Measurements from ENCODE around the gene WDFY2.

The WDFY2 gene

DNA sequence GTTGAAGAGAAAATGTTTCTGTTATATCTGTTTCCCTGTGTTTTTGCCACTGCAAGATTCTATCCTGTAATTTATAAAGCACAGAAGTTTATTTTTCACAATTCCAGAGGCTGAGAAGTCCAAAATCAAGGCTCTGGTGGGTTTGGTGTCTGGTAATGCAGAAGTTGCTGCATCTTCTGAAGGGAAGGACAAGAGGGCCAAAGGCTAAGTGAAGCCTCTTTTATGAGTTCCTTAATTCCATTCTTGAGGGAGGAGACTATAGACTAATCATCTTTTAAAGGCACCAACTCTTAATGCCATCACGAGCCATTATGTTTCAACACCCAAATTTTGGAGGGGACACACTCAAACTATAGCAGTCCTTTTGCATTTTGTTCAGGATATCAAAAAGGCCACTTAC lies 34.1 kb upstream of the WDFY2 start:
- no peak overlapping the region for H3K9ac ChIP-seq (ENCODE audit: low read length)
- no peaks in the 10 kb centered on the region for H3K4me1 ChIP-seq (ENCODE audit: control insufficient read depth, low read depth, low read length)
- no peak overlapping the region for H3K27ac ChIP-seq (ENCODE audit: low read length)

DNA sequence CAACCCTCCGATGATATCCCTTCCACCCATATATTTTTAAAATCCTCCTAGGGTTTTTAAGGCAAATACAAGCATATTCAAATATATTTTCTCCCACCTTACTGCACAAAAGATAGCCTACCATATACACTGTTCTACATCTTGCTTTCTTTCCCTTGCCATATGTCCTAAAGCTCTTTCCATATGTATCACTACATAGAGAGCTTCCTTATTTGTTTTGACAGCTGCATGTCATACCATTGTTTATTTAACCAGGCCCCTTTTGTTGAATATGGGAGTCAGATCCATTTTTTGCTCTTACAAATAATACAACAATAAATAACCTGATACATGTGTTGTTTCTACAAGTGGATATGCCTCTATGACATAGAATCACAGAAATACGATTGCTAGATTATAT lies 32.8 kb upstream of the WDFY2 start:
- Histone ChIP-seq H3K4me1 (ENCODE audit: control insufficient read depth, low read depth, low read length) (no peaks in the 10 kb centered on the region), H3K4me3 (ENCODE audit: low read length) (no peak overlapping the region), H3K36me3 (ENCODE audit: control insufficient read depth, low read depth, low read length) (no peaks in the 10 kb centered on the region), H3K9ac (ENCODE audit: low read length) (no peak overlapping the region), H3K27me3 (ENCODE audit: control insufficient read depth, insufficient read depth, low read length) (no peaks in the 10 kb centered on the region), H3K9me3 (ENCODE audit: control insufficient read depth, low read depth, low read length) (no peaks in the 10 kb centered on the region), H3K27ac (ENCODE audit: low read length) (no peak overlapping the region)

More for the DNA sequence above, 34.1 kb upstream of the WDFY2 start:
- Histone ChIP-seq H3K27me3 (ENCODE audit: control insufficient read depth, insufficient read depth, low read length) (no peaks in the 10 kb centered on the region), H3K4me3 (ENCODE audit: low read length) (no peak overlapping the region), H3K9me3 (ENCODE audit: control insufficient read depth, low read depth, low read length) (no peaks in the 10 kb centered on the region), H3K36me3 (ENCODE audit: control insufficient read depth, low read depth, low read length) (no peaks in the 10 kb centered on the region)

DNA sequence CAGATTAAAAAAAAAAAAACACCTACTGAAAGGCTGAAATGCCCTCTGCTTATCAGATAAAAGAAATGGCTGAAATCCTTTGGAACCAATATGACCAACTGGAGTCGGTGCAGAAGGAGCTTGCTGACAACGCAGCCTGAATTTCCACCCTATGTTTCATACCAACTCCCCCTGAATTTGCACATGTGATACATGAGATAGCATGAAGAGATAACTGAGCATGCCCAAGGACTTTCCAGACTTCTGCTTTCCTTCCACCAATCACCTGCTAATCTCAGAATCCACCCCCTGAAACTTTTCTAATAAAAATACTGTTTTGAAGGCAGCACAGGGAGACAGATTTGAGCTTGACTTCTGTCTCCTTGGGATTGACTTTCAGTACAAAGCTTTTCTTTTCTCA lies 32.2 kb upstream of the WDFY2 start:
- Histone ChIP-seq H3K36me3 (ENCODE audit: control insufficient read depth, low read depth, low read length) (no peaks in the 10 kb centered on the region), H3K4me1 (ENCODE audit: control insufficient read depth, low read depth, low read length) (no peaks in the 10 kb centered on the region), H3K4me3 (ENCODE audit: low read length) (no peak overlapping the region), H3K9ac (ENCODE audit: low read length) (no peak overlapping the region), H3K27ac (ENCODE audit: low read length) (no peak overlapping the region), H3K9me3 (ENCODE audit: control insufficient read depth, low read depth, low read length) (no peaks in the 10 kb centered on the region), H3K27me3 (ENCODE audit: control insufficient read depth, insufficient read depth, low read length) (no peaks in the 10 kb centered on the region)

DNA sequence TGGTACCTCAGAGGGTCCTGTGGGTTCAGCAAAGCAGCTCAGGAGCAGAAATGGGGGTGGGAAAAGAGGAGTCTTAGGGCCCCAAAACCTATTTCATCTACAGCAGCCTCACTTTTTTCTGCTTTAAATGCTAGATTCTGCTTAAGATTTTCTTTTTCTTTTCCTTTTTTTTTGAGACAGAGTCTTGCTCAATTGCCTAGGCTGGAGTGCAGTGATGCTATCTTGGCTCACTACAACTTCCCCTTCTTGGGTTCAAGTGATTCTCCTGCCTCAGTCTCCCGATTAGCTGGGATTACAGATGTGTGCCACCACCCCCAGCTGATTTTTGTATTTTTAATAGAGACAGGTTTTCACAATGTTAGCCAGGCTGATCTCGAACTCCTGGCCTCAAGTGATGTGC lies 30.7 kb upstream of the WDFY2 start:
- H3K9ac ChIP-seq (ENCODE audit: low read length): no peak overlapping the region
- no peaks in the 10 kb centered on the region for H3K9me3 ChIP-seq (ENCODE audit: control insufficient read depth, low read depth, low read length)
- no peak overlapping the region for H3K27ac ChIP-seq (ENCODE audit: low read length)
- no peaks in the 10 kb centered on the region for H3K27me3 ChIP-seq (ENCODE audit: control insufficient read depth, insufficient read depth, low read length)
- H3K4me3 ChIP-seq (ENCODE audit: low read length): no peak overlapping the region
- no peaks in the 10 kb centered on the region for H3K36me3 ChIP-seq (ENCODE audit: control insufficient read depth, low read depth, low read length)
- no peaks in the 10 kb centered on the region for H3K4me1 ChIP-seq (ENCODE audit: control insufficient read depth, low read depth, low read length)

DNA sequence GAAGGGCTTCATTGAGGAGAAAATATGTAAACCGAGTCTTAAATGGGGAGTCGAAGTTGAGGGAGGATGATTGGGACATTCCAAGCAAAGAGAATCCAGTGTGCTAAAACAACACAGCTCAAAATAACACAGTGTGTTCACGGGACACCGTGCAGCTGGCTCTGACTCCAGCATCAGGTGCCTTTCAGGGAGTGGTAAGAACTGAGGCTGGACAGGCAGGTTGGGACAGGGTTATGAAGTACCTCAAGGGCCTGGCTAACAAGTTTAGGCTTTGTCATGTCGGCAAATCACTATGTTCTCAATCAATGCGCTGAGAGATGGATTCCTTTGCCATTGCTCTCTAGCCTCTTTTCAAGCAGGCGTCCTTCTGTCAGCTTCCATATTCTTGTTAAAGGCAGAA lies 27.5 kb upstream of the WDFY2 start:
- H3K4me3 ChIP-seq (ENCODE audit: low read length): no peak overlapping the region
- no peaks in the 10 kb centered on the region for H3K9me3 ChIP-seq (ENCODE audit: control insufficient read depth, low read depth, low read length)
- no peaks in the 10 kb centered on the region for H3K36me3 ChIP-seq (ENCODE audit: control insufficient read depth, low read depth, low read length)
- no peaks in the 10 kb centered on the region for H3K27me3 ChIP-seq (ENCODE audit: control insufficient read depth, insufficient read depth, low read length)
- no peak overlapping the region for H3K27ac ChIP-seq (ENCODE audit: low read length)
- no peaks in the 10 kb centered on the region for H3K4me1 ChIP-seq (ENCODE audit: control insufficient read depth, low read depth, low read length)
- H3K9ac ChIP-seq (ENCODE audit: low read length): no peak overlapping the region

DNA sequence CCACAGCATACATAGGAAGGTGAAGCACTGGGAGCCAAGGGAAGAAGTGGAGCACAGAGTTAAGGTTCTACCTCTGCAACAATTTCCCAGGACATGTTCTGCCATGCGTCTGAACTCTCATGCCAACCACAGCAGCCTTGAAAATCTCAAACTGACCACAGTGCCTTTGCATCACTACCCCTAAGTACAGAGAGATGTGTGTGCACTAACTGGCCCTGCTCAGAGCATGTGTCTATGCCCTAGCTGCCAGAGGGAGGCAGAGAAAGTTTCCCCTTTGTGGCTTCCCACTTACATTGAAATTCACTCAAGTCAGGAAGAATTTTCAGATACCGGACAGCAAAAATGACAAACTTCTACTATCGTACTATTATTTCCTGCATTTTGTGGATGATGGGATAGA lies 26.8 kb upstream of the WDFY2 start:
- no peak overlapping the region for H3K27ac ChIP-seq (ENCODE audit: low read length)
- no peaks in the 10 kb centered on the region for H3K4me1 ChIP-seq (ENCODE audit: control insufficient read depth, low read depth, low read length)
- no peak overlapping the region for H3K4me3 ChIP-seq (ENCODE audit: low read length)
- no peak overlapping the region for H3K9ac ChIP-seq (ENCODE audit: low read length)
- no peaks in the 10 kb centered on the region for H3K36me3 ChIP-seq (ENCODE audit: control insufficient read depth, low read depth, low read length)
- H3K9me3 ChIP-seq (ENCODE audit: control insufficient read depth, low read depth, low read length): no peaks in the 10 kb centered on the region
- H3K27me3 ChIP-seq (ENCODE audit: control insufficient read depth, insufficient read depth, low read length): no peaks in the 10 kb centered on the region

DNA sequence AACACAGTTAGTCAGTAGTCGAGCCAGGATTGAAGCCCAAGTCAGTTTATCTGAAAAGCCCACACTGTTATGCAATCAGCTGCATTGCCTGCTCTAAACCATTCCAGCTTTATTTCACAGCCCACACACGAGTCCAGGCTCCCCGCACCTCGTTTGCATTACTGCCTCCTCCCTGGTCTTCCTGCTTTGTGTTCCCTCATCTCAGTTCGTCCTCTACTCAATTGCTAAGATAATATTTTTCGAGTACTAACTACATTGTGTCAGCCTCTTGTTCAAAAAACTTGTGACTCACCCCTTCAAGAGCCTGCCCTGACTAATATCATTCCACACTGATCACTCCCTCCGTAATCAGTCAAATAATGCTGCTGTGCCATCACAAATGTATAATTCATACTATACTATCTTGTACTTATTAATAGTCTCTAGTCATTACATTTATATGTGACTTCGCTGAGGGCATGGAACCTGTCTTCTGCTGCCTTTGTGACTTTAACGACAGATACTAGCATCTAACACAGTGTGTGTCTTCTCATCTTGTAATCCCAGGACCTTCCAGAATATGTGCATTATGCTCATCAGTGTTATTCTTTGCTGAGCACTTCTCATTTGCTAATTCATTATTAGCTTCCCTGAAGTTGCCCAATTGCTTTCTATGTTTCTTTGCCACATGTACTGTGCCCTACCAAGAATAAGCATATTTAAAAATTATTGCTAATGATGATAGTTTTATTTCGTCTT lies 26.2 kb upstream of the WDFY2 start:
- Histone ChIP-seq H3K4me3 (ENCODE audit: low read length) (no peak overlapping the region), H3K4me1 (ENCODE audit: control insufficient read depth, low read depth, low read length) (no peaks in the 10 kb centered on the region), H3K36me3 (ENCODE audit: control insufficient read depth, low read depth, low read length) (no peaks in the 10 kb centered on the region), H3K27ac (ENCODE audit: low read length) (no peak overlapping the region), H3K9me3 (ENCODE audit: control insufficient read depth, low read depth, low read length) (no peaks in the 10 kb centered on the region), H3K27me3 (ENCODE audit: control insufficient read depth, insufficient read depth, low read length) (no peaks in the 10 kb centered on the region), H3K9ac (ENCODE audit: low read length) (no peak overlapping the region)

DNA sequence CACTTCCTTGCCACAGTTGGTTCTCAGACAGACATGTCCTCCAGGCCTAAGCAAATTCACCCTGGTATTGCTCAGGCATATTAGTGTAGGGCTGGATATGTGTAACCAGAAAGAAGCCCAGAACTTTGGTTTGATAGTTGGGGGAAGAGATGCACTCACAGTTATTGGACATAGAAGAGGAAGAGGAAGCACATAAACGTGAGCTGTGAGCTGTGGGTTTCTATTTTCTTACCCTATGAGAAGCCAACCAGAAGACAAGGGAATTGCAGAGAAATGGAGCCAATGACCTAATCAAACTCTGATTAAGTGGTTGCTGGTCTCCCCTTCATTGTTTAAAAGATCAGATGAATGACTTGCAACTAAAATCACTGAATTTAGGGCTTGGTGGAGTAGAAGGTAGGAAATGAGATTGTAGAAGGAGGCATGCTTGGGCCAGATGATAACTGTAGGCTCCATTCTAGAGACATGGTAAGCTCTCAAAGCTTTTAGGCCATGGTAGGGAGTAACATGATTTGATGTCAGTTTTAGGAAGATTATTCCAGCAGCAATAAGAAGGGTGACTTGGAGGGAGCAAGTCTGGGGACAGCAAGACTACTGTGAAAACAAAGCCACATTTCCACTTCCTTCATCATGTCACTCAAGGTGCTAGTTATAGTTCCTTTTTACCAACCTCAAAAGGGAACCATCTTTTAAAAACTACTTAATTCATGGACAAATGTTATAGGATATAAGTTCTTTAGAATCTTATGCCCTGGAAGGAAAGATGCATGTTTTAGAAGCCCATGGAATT lies 24.1 kb upstream of the WDFY2 start:
- H3K4me1 ChIP-seq (ENCODE audit: control insufficient read depth, low read depth, low read length): no peaks in the 10 kb centered on the region
- no peaks in the 10 kb centered on the region for H3K36me3 ChIP-seq (ENCODE audit: control insufficient read depth, low read depth, low read length)

DNA sequence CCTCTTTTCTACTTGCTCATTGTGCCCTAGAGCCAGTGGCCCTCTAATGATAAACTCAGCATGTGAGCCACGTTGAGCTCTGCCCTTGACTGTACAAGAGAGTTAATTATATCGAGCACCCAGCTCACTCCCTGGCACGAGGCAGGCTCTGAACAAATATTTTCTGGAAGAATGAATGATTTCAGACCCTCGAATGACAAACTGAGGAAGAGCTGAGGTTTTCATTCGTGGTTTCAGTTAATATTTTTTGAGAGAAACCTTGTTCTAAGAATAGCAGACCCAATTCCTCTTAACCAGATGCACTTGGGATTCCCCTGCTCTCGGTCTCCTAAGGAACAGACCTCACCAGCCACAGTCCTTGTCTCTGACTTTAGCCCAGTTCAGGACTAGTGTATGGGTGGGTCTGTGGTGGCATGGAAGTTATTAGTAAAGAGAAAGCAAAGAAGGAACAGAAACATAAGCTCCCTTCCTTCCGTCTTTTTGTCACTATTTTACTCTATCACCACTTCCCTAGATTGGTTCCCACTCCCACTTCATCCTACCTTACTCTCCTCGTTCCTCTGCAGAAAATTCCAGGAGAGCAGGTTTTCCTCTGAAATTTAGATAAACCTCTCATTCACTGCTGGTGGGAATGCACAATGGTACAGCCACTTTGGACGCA lies 22.1 kb upstream of the WDFY2 start:
- Histone ChIP-seq H3K27me3 (ENCODE audit: control insufficient read depth, insufficient read depth, low read length) (no peaks in the 10 kb centered on the region), H3K4me3 (ENCODE audit: low read length) (no peak overlapping the region), H3K27ac (ENCODE audit: low read length) (no peak overlapping the region), H3K9ac (ENCODE audit: low read length) (no peak overlapping the region), H3K9me3 (ENCODE audit: control insufficient read depth, low read depth, low read length) (no peaks in the 10 kb centered on the region), H3K36me3 (ENCODE audit: control insufficient read depth, low read depth, low read length) (no peaks in the 10 kb centered on the region), H3K4me1 (ENCODE audit: control insufficient read depth, low read depth, low read length) (no peaks in the 10 kb centered on the region)

More for the DNA sequence above, 24.1 kb upstream of the WDFY2 start:
- no peaks in the 10 kb centered on the region for H3K27me3 ChIP-seq (ENCODE audit: control insufficient read depth, insufficient read depth, low read length)
- H3K9me3 ChIP-seq (ENCODE audit: control insufficient read depth, low read depth, low read length): no peaks in the 10 kb centered on the region
- no peak overlapping the region for H3K4me3 ChIP-seq (ENCODE audit: low read length)
- H3K9ac ChIP-seq (ENCODE audit: low read length): no peak overlapping the region
- H3K27ac ChIP-seq (ENCODE audit: low read length): no peak overlapping the region

DNA sequence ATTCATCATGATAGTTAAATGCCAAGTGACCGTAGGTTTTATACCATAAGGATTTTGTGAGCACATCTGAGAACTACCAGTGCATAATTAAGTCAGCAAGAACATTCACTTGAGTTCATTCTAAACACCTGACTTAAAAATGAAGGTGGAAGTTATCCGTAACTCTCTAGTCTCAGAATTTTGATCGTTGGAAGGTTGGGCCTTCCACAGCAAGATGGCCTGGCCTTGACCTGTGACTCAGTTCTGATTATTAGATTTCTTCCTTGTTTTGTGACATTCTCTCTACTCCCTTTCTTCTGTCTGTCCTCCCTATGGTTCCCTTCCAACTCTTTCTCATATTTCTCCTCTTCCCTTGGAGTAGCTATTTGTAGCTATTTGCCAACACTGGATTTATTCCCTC lies 20.0 kb upstream of the WDFY2 start:
- Histone ChIP-seq H3K27ac (ENCODE audit: low read length) (no peak overlapping the region), H3K9me3 (ENCODE audit: control insufficient read depth, low read depth, low read length) (no peaks in the 10 kb centered on the region), H3K36me3 (ENCODE audit: control insufficient read depth, low read depth, low read length) (no peaks in the 10 kb centered on the region), H3K27me3 (ENCODE audit: control insufficient read depth, insufficient read depth, low read length) (no peaks in the 10 kb centered on the region), H3K4me3 (ENCODE audit: low read length) (no peak overlapping the region), H3K4me1 (ENCODE audit: control insufficient read depth, low read depth, low read length) (no peaks in the 10 kb centered on the region), H3K9ac (ENCODE audit: low read length) (no peak overlapping the region)

DNA sequence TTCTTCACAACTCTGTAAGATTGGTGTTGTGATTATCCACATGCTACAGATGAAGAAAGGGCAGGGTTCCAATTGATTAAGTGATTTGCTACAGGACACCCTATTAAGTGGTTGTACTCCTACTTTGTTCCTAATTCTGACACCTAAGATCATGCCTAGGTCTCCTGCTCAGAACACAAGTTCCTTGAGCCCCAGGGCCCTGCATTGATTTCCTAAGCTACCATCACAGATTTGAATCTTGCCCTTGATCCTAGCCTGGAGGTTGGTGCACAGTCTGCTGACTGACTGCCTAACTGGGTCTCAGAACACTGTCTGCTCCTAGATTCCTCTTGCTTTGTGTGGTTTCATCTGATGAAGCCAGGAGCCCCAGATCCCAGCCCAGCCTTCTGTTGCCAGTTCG lies 19.6 kb upstream of the WDFY2 start:
- H3K4me3 ChIP-seq (ENCODE audit: low read length): no peak overlapping the region
- H3K36me3 ChIP-seq (ENCODE audit: control insufficient read depth, low read depth, low read length): no peaks in the 10 kb centered on the region
- no peaks in the 10 kb centered on the region for H3K27me3 ChIP-seq (ENCODE audit: control insufficient read depth, insufficient read depth, low read length)
- H3K9ac ChIP-seq (ENCODE audit: low read length): no peak overlapping the region
- no peak overlapping the region for H3K27ac ChIP-seq (ENCODE audit: low read length)
- no peaks in the 10 kb centered on the region for H3K9me3 ChIP-seq (ENCODE audit: control insufficient read depth, low read depth, low read length)
- no peaks in the 10 kb centered on the region for H3K4me1 ChIP-seq (ENCODE audit: control insufficient read depth, low read depth, low read length)

Measured in iPS-18a (cell line).